MM.1S (cell line): ENCODE data around the gene CDK17.

Source experiments
- DNase-seq: peaks from one replicate; pipeline ENCODE4 v3.0.0-alpha.2; 2015
- H2AFZ ChIP-seq: fragments of 300-600 bp; sonication (generic); 2 replicates; pipeline ENCODE4 v1.6.0; 2016; ENCODE audit warnings: antibody characterized with exemption, low read length
- H3F3A ChIP-seq: fragments of 300-600 bp; sonication (generic); 2 replicates; pipeline ENCODE4 v1.6.1; 2016; ENCODE audit warnings: mild to moderate bottlenecking, antibody characterized with exemption, low read length, moderate library complexity, mixed read lengths; ENCODE audit not compliant: insufficient read depth
- H3K27ac ChIP-seq: fragments of 300-600 bp; sonication (generic); 2 replicates; pipeline ENCODE4 v1.5.1; 2016; ENCODE audit warnings: mild to moderate bottlenecking, low read length
- H3K27me3 ChIP-seq: fragments of 300-600 bp; sonication (generic); replicated peaks from 2 replicates; pipeline ENCODE4 v1.6.0; 2016; ENCODE audit warnings: low read length; ENCODE audit not compliant: insufficient read depth
- H3K36me3 ChIP-seq: fragments of 300-600 bp; sonication (generic); replicated peaks from 2 replicates; pipeline ENCODE4 v1.6.1; 2016; ENCODE audit warnings: mild to moderate bottlenecking, low read length, mixed read lengths; ENCODE audit not compliant: insufficient read depth
- H3K4me1 ChIP-seq: fragments of 300-600 bp; sonication (generic); 2 replicates; pipeline ENCODE4 v1.6.1; 2016; ENCODE audit warnings: low read length, mixed read lengths
- H3K4me2 ChIP-seq: fragments of 300-600 bp; sonication (generic); 2 replicates; pipeline ENCODE4 v1.6.0; 2016; ENCODE audit warnings: low read depth, low read length
- H3K4me3 ChIP-seq: fragments of 300-600 bp; sonication (generic); 2 replicates; pipeline ENCODE4 v1.5.1; 2016; ENCODE audit warnings: low read length, mixed read lengths
- H3K79me2 ChIP-seq: fragments of 300-600 bp; sonication (generic); 2 replicates; pipeline ENCODE4 v1.6.1; 2016; ENCODE audit warnings: mixed run types, low read length, mixed read lengths
- H3K9ac ChIP-seq: fragments of 300-600 bp; sonication (generic); 2 replicates; pipeline ENCODE4 v1.6.1; 2016; ENCODE audit warnings: low read length, mixed read lengths
- H3K9me2 ChIP-seq: fragments of 300-600 bp; sonication (generic); replicated peaks from 2 replicates; pipeline ENCODE4 v1.6.1; 2016; ENCODE audit warnings: mild to moderate bottlenecking, low read length, mixed read lengths; ENCODE audit not compliant: insufficient read depth
- H3K9me3 ChIP-seq: fragments of 300-600 bp; sonication (generic); replicated peaks from 2 replicates; pipeline ENCODE4 v1.6.1; 2016; ENCODE audit warnings: mild to moderate bottlenecking, low read length, mixed read lengths; ENCODE audit not compliant: insufficient read depth
- H4K20me1 ChIP-seq: fragments of 300-600 bp; sonication (generic); 2 replicates; pipeline ENCODE4 v1.6.1; 2016; ENCODE audit warnings: mild to moderate bottlenecking, low read length, moderate library complexity, mixed read lengths; ENCODE audit not compliant: insufficient read depth
- CTCF ChIP-seq: fragments of 300-600 bp; sonication (generic); IDR thresholded peaks from 2 replicates; pipeline ENCODE4 v1.5.1; 2016; ENCODE audit warnings: antibody characterized with exemption, low read length, mixed read lengths
- EZH2 ChIP-seq: fragments of 300-600 bp; sonication (generic); optimal IDR thresholded peaks from 2 replicates; pipeline ENCODE3; 2017; ENCODE audit warnings: low read depth, mild to moderate bottlenecking, antibody characterized with exemption, low read length, mixed read lengths
- EZH2phosphoT487 ChIP-seq: fragments of 300-600 bp; sonication (generic); IDR thresholded peaks from 2 replicates; pipeline ENCODE4 v1.6.1; 2018; ENCODE audit warnings: antibody characterized with exemption, low read length

CDK17 gene

GRCh38 chr12:96236221-96236822 is 163.9 kb downstream of the CDK17 start:
- Histone ChIP-seq H3K36me3 (no peaks in the 10 kb centered on the region), H3K4me3 (no peak overlapping the region), H2AFZ (no peak overlapping the region), H3K9ac (no peak overlapping the region), H3F3A (no peaks in the 10 kb centered on the region), H3K9me2 (no peaks in the 10 kb centered on the region), H4K20me1 (peaks cover 21% of the 10 kb centered on the region), H3K27ac (no peak overlapping the region), H3K9me3 (no peaks in the 10 kb centered on the region), H3K4me2 (no peak overlapping the region), H3K79me2 (peaks cover 97% of the 10 kb centered on the region), H3K4me1 (no peaks in the 10 kb centered on the region), H3K27me3 (no peaks in the 10 kb centered on the region)
- TF ChIP-seq EZH2 (no peak), CTCF (no peak), EZH2phosphoT487 (no peak)
- no peak for DNase-seq

- H3K4me2 ChIP-seq = no peak overlapping the region
- no peaks in the 10 kb centered on the region for H3K4me1 ChIP-seq
- DNase-seq = no peak
- H3K9me2 ChIP-seq = no peaks in the 10 kb centered on the region
- H3K9me3 ChIP-seq = no peaks in the 10 kb centered on the region
- H3K79me2 ChIP-seq = peaks cover 97% of the 10 kb centered on the region
- H3K4me3 ChIP-seq = no peak overlapping the region
- H3K9ac ChIP-seq = no peak overlapping the region
- TF ChIP-seq EZH2phosphoT487 = no peak
- TF ChIP-seq CTCF = no peak
- TF ChIP-seq EZH2 = no peak
- H3K27ac ChIP-seq = no peak overlapping the region
- H4K20me1 ChIP-seq = peaks cover 20% of the 10 kb centered on the region
- no peaks in the 10 kb centered on the region for H3F3A ChIP-seq
- no peaks in the 10 kb centered on the region for H3K27me3 ChIP-seq
- no peaks in the 10 kb centered on the region for H3K36me3 ChIP-seq
- H2AFZ ChIP-seq = no peak overlapping the region
Observed at GRCh38 chr12:96235484-96235826, 164.8 kb downstream of the CDK17 start.

- no peak for DNase-seq
- Histone ChIP-seq H3F3A (no peaks in the 10 kb centered on the region), H2AFZ (no peak overlapping the region), H4K20me1 (peaks cover 14% of the 10 kb centered on the region), H3K27me3 (no peaks in the 10 kb centered on the region), H3K9ac (no peak overlapping the region), H3K9me2 (no peaks in the 10 kb centered on the region), H3K4me3 (no peak overlapping the region), H3K4me2 (no peak overlapping the region), H3K79me2 (peaks cover 97% of the 10 kb centered on the region), H3K27ac (no peak overlapping the region), H3K9me3 (no peaks in the 10 kb centered on the region), H3K36me3 (no peaks in the 10 kb centered on the region), H3K4me1 (no peaks in the 10 kb centered on the region)
- TF ChIP-seq CTCF (no peak), EZH2phosphoT487 (no peak), EZH2 (no peak)
Observed at GRCh38 chr12:96234591-96235483, 165.4 kb downstream of the CDK17 start.
